SH-SY5Y (cell line): Measurements from ENCODE around the gene CLSTN1.

Experiments used
- GATA2 ChIP-seq: IDR thresholded peaks from 2 replicates; pipeline ENCODE4 v1.6.1; 2011; ENCODE audit warnings: mild to moderate bottlenecking, low read depth, low read length
- GATA3 ChIP-seq: IDR thresholded peaks from 2 replicates; pipeline ENCODE4 v1.6.1; 2011; ENCODE audit warnings: low read depth, mild to moderate bottlenecking, low read length, moderate library complexity

The CLSTN1 gene

GRCh38 chr1:9823943-9824701, at the start of gene CLSTN1:
CLSTN1 (minus strand) TSS chr1:9823965; CDS start chr1:9823733, 232 bp downstream.
- TF ChIP-seq GATA3 (no peak), GATA2 (no peak)

GRCh38 chr1:9873385-9873784, 49.6 kb upstream of the CLSTN1 start:
- TF ChIP-seq GATA3 = no peak
- no peak for TF ChIP-seq GATA2

- TF ChIP-seq GATA3 (no peak), GATA2 (no peak)
Measured at GRCh38 chr1:9872430-9873165, 48.8 kb upstream of the CLSTN1 start.

GRCh38 chr1:9871707-9872425, 48.1 kb upstream of the CLSTN1 start:
- no peak for TF ChIP-seq GATA2
- no peak for TF ChIP-seq GATA3

GRCh38 chr1:9871021-9871420, 47.3 kb upstream of the CLSTN1 start:
- TF ChIP-seq GATA3 (no peak), GATA2 (no peak)

- TF ChIP-seq GATA3 = no peak
- no peak for TF ChIP-seq GATA2
Measured at GRCh38 chr1:9870572-9870971, 46.8 kb upstream of the CLSTN1 start.

GRCh38 chr1:9869831-9870251, 46.1 kb upstream of the CLSTN1 start:
- TF ChIP-seq GATA2 = no peak
- TF ChIP-seq GATA3 = no peak

GRCh38 chr1:9868244-9868590, 44.5 kb upstream of the CLSTN1 start:
- TF ChIP-seq GATA2 (no peak), GATA3 (no peak)

GRCh38 chr1:9867408-9868243, 43.9 kb upstream of the CLSTN1 start:
- TF ChIP-seq GATA3 = no peak

- no peak for TF ChIP-seq GATA3
- TF ChIP-seq GATA2 = no peak
Measured at GRCh38 chr1:9866836-9867235, 43.1 kb upstream of the CLSTN1 start.

GRCh38 chr1:9865724-9866123, 42.0 kb upstream of the CLSTN1 start:
- TF ChIP-seq GATA3 = no peak
- TF ChIP-seq GATA2 = no peak

- TF ChIP-seq GATA2 = no peak
- TF ChIP-seq GATA3 = no peak
Measured at GRCh38 chr1:9863371-9863770, 39.6 kb upstream of the CLSTN1 start.

- TF ChIP-seq GATA2 = no peak
- TF ChIP-seq GATA3 = no peak
Measured at GRCh38 chr1:9861360-9861759, 37.6 kb upstream of the CLSTN1 start.

GRCh38 chr1:9860887-9861286, 37.1 kb upstream of the CLSTN1 start:
- no peak for TF ChIP-seq GATA3
- TF ChIP-seq GATA2 = no peak
